ENCODE data around the gene ZNF485. TPM values are rescaled to one million over a fixed set of nuclear protein-coding genes. Genes with fewer than 3 reads are reported as not detected.

ZNF485 gene
- total RNA-seq, 1 experiment from 2014 or later = 10.6 TPM

DNA sequence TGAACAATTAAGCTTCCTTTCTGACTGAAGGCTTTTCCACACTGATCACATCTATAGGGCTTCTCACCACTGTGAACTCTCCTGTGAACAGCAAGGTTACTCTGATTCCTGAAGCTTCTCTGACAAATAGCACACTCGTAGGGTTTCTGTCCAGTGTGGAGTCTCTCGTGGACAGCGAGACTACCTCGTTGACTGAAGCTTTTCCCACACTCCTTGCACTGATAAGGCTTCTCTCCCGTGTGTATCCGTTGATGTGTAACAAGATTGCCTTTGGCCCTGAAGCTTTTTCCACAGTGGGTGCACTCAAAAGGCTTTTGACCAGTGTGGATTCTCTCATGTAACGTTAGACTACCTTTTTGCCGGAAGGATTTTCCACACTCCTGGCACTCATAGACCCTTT is 38.0 kb downstream of the ZNF485 start:
- intact Hi-C loops (cut with micrococcal nuclease; ENCODE audit: unreplicated experiment) = no loop called here
- TF ChIP-seq, protein P1, sequence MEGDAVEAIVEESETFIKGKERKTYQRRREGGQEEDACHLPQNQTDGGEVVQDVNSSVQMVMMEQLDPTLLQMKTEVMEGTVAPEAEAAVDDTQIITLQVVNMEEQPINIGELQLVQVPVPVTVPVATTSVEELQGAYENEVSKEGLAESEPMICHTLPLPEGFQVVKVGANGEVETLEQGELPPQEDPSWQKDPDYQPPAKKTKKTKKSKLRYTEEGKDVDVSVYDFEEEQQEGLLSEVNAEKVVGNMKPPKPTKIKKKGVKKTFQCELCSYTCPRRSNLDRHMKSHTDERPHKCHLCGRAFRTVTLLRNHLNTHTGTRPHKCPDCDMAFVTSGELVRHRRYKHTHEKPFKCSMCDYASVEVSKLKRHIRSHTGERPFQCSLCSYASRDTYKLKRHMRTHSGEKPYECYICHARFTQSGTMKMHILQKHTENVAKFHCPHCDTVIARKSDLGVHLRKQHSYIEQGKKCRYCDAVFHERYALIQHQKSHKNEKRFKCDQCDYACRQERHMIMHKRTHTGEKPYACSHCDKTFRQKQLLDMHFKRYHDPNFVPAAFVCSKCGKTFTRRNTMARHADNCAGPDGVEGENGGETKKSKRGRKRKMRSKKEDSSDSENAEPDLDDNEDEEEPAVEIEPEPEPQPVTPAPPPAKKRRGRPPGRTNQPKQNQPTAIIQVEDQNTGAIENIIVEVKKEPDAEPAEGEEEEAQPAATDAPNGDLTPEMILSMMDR (IDR thresholded peaks at IDR 0.05) = no peak
- TF ChIP-seq POLR2AphosphoS5 (IDR thresholded peaks at IDR 0.05; ENCODE audit: low read depth, low read length) (no peak), TCF7L2 (IDR thresholded peaks at IDR 0.05; ENCODE audit: low read depth, low read length) (no peak), SIN3A (IDR thresholded peaks at IDR 0.05; ENCODE audit: borderline replicate concordance, insufficient read depth, low read depth, low read length) (no peak)
- TF ChIP-seq, protein P2, sequence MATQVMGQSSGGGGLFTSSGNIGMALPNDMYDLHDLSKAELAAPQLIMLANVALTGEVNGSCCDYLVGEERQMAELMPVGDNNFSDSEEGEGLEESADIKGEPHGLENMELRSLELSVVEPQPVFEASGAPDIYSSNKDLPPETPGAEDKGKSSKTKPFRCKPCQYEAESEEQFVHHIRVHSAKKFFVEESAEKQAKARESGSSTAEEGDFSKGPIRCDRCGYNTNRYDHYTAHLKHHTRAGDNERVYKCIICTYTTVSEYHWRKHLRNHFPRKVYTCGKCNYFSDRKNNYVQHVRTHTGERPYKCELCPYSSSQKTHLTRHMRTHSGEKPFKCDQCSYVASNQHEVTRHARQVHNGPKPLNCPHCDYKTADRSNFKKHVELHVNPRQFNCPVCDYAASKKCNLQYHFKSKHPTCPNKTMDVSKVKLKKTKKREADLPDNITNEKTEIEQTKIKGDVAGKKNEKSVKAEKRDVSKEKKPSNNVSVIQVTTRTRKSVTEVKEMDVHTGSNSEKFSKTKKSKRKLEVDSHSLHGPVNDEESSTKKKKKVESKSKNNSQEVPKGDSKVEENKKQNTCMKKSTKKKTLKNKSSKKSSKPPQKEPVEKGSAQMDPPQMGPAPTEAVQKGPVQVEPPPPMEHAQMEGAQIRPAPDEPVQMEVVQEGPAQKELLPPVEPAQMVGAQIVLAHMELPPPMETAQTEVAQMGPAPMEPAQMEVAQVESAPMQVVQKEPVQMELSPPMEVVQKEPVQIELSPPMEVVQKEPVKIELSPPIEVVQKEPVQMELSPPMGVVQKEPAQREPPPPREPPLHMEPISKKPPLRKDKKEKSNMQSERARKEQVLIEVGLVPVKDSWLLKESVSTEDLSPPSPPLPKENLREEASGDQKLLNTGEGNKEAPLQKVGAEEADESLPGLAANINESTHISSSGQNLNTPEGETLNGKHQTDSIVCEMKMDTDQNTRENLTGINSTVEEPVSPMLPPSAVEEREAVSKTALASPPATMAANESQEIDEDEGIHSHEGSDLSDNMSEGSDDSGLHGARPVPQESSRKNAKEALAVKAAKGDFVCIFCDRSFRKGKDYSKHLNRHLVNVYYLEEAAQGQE (IDR thresholded peaks at IDR 0.05; ENCODE audit: insufficient read depth in 1 of 2, low read depth in 2 of 2, low read length in 1 of 2) = no peak
- Histone ChIP-seq H3K27me3 (ENCODE audit: control insufficient read depth, insufficient read depth, low read length) (no peaks in the 10 kb centered on the region), H3K27ac (ENCODE audit: low read length) (no peak overlapping the region), H3K4me3 (ENCODE audit: low read depth in 2 of 2, low read length in 2 of 2) (no peak overlapping the region), H3K4me1 (ENCODE audit: control insufficient read depth, insufficient read depth, low read length) (0 out of 2 replicates have a peak, but pooled peaks cover 1% of the 10 kb centered on the region), H3K9me3 (ENCODE audit: control insufficient read depth, insufficient read depth, low read depth, low read length) (peaks cover 64% of the 10 kb centered on the region), H3K36me3 (ENCODE audit: control insufficient read depth, insufficient read depth, low read length) (no peaks in the 10 kb centered on the region)
- ATAC-seq = no peak
- ChIA-PET CTCF (no interaction called here), POLR2A (no interaction called here)
- DNase-seq (ENCODE audit: low read depth, low spot score) = no peak
- no TSS peak for BruUV-seq (replicated peaks)
- in situ Hi-C loops (cut with HindIII; ENCODE audit: low pct_unique_long_range_greater_than_20kb, low sequenced_read_pairs) = loop anchor here (5.0 kb wide), 1 partner anchor 72 kb away; the partner anchor contains the start of gene ZNF239

DNA sequence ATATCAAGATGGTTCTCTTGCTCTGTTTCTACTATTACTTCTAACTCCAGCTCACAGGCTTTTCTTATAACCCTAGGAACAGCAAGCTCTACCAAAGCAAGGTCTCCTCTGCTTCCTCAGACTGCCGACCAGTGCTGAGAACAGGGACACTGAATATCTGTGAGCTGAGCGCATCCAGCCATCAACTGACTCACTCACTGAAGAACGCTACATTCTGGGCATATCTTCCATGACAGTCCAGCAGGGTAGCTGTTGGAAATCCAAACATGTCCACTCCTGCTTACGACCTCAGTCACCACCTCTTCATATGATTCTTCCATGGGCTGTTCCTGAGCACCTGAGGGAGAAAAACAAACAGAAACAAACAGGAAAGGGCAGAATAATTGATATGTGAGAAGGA is 39.6 kb downstream of the ZNF485 start:
- peaks cover 64% of the 10 kb centered on the region for H3K9me3 ChIP-seq (ENCODE audit: control insufficient read depth, insufficient read depth, low read depth, low read length)
- ChIA-PET CTCF (no interaction called here), POLR2A (no interaction called here)
- no peaks in the 10 kb centered on the region for H3K27me3 ChIP-seq (ENCODE audit: control insufficient read depth, insufficient read depth, low read length)
- no peak overlapping the region for H3K27ac ChIP-seq (ENCODE audit: low read length)
- no peak for ATAC-seq
- 0 out of 2 replicates have a peak, but pooled peaks cover 3% of the 10 kb centered on the region for H3K4me1 ChIP-seq (ENCODE audit: control insufficient read depth, insufficient read depth, low read length)
- intact Hi-C loops (cut with micrococcal nuclease; ENCODE audit: unreplicated experiment) = no loop called here
- no TSS peak for BruUV-seq (replicated peaks)
- no peak for DNase-seq (ENCODE audit: low read depth, low spot score)
- TF ChIP-seq TCF7L2 (IDR thresholded peaks at IDR 0.05; ENCODE audit: low read depth, low read length) = no peak
- TF ChIP-seq, protein P1 (IDR thresholded peaks at IDR 0.05) = no peak
- no peak for TF ChIP-seq SIN3A (IDR thresholded peaks at IDR 0.05; ENCODE audit: borderline replicate concordance, insufficient read depth, low read depth, low read length)
- TF ChIP-seq, protein P2 (IDR thresholded peaks at IDR 0.05; ENCODE audit: insufficient read depth in 1 of 2, low read depth in 2 of 2, low read length in 1 of 2) = no peak
- no peak for TF ChIP-seq POLR2AphosphoS5 (IDR thresholded peaks at IDR 0.05; ENCODE audit: low read depth, low read length)
- H3K36me3 ChIP-seq (ENCODE audit: control insufficient read depth, insufficient read depth, low read length) = no peaks in the 10 kb centered on the region
- H3K4me3 ChIP-seq (ENCODE audit: low read depth in 2 of 2, low read length in 2 of 2) = no peak overlapping the region
- in situ Hi-C loops (cut with HindIII; ENCODE audit: low pct_unique_long_range_greater_than_20kb, low sequenced_read_pairs) = no loop called here

Measured in Panc1 (cell line).